Ishikawa (cell line): Measurements from ENCODE around the gene MACROD2.

ENCODE experiments used
- CEBPB ChIP-seq: IDR thresholded peaks from 2 replicates; pipeline ENCODE4 v1.6.1; 2012
- CREB1 ChIP-seq: IDR thresholded peaks from 2 replicates; pipeline ENCODE4 v1.6.1; 2012; ENCODE audit warnings: low read depth
- EP300 ChIP-seq: IDR thresholded peaks from 2 replicates; pipeline ENCODE4 v1.6.1; 2012; ENCODE audit warnings: borderline replicate concordance
- FOXM1 ChIP-seq: IDR thresholded peaks from 2 replicates; pipeline ENCODE4 v1.6.1; 2012; ENCODE audit warnings: low read depth, borderline replicate concordance
- RAD21 ChIP-seq: IDR thresholded peaks from 2 replicates; pipeline ENCODE4 v1.6.1; 2012; ENCODE audit warnings: low read depth
- TAF1 ChIP-seq: IDR thresholded peaks from 2 replicates; pipeline ENCODE4 v1.6.1; 2012; ENCODE audit warnings: low read depth, mild to moderate bottlenecking
- TCF12 ChIP-seq: IDR thresholded peaks from 2 replicates; pipeline ENCODE4 v1.6.1; 2012; ENCODE audit warnings: low read depth
- TEAD4 ChIP-seq: IDR thresholded peaks from 2 replicates; pipeline ENCODE4 v1.6.1; 2012
- YY1 ChIP-seq: IDR thresholded peaks from 2 replicates; pipeline ENCODE4 v1.6.1; 2012; ENCODE audit warnings: low read depth
- ZBTB7A ChIP-seq: IDR thresholded peaks from 2 replicates; pipeline ENCODE4 v1.6.1; 2012; ENCODE audit warnings: low read depth
- TF ChIP-seq, protein P1 (sequence below): IDR thresholded peaks from 2 replicates; pipeline ENCODE4 v1.6.1; 2012; ENCODE audit warnings: low read depth, mild to moderate bottlenecking
- TF ChIP-seq, protein P2 (sequence below): IDR thresholded peaks from 2 replicates; pipeline ENCODE4 v1.6.1; 2012
- TF ChIP-seq, protein P3 (sequence below): IDR thresholded peaks from 2 replicates; pipeline ENCODE4 v1.6.1; 2012

DNA sequence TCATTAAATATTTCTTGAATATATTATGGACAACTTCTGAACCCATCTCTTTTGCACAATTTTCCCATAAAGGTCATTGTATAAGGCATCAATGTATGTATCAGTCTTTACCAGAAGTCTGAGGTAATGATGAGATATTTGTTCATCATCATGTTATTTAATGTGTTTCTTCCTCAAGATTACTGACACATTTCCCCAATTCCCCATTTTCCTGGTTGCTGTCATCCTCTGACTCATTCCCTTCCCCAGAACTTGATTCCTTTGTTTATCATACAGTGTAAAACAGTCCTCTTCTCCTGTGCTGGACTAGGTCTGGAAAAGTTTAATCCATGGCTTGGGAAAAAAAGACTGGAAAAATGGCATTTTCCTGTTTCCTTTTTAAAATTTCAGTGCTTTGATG is 450.0 kb downstream of the MACROD2 start:
- TF ChIP-seq TCF12 (no peak), EP300 (no peak), YY1 (no peak), CEBPB (no peak), TAF1 (no peak), ZBTB7A (no peak), RAD21 (no peak), TEAD4 (no peak), CREB1 (no peak), FOXM1 (no peak)
- TF ChIP-seq, protein P1, sequence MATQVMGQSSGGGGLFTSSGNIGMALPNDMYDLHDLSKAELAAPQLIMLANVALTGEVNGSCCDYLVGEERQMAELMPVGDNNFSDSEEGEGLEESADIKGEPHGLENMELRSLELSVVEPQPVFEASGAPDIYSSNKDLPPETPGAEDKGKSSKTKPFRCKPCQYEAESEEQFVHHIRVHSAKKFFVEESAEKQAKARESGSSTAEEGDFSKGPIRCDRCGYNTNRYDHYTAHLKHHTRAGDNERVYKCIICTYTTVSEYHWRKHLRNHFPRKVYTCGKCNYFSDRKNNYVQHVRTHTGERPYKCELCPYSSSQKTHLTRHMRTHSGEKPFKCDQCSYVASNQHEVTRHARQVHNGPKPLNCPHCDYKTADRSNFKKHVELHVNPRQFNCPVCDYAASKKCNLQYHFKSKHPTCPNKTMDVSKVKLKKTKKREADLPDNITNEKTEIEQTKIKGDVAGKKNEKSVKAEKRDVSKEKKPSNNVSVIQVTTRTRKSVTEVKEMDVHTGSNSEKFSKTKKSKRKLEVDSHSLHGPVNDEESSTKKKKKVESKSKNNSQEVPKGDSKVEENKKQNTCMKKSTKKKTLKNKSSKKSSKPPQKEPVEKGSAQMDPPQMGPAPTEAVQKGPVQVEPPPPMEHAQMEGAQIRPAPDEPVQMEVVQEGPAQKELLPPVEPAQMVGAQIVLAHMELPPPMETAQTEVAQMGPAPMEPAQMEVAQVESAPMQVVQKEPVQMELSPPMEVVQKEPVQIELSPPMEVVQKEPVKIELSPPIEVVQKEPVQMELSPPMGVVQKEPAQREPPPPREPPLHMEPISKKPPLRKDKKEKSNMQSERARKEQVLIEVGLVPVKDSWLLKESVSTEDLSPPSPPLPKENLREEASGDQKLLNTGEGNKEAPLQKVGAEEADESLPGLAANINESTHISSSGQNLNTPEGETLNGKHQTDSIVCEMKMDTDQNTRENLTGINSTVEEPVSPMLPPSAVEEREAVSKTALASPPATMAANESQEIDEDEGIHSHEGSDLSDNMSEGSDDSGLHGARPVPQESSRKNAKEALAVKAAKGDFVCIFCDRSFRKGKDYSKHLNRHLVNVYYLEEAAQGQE = no peak
- TF ChIP-seq, protein P2, sequence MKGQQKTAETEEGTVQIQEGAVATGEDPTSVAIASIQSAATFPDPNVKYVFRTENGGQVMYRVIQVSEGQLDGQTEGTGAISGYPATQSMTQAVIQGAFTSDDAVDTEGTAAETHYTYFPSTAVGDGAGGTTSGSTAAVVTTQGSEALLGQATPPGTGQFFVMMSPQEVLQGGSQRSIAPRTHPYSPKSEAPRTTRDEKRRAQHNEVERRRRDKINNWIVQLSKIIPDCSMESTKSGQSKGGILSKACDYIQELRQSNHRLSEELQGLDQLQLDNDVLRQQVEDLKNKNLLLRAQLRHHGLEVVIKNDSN = no peak
- TF ChIP-seq, protein P3, sequence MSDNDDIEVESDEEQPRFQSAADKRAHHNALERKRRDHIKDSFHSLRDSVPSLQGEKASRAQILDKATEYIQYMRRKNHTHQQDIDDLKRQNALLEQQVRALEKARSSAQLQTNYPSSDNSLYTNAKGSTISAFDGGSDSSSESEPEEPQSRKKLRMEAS = no peak
